H1 (cell line): ENCODE data around the gene DCP1B. TPM values are rescaled to one million over a fixed set of nuclear protein-coding genes. Genes with fewer than 3 reads are reported as not detected.
A peak's percentile ranks its signal among the peaks of the same experiment; 100 is the strongest.

Source experiments
- CTCF ChIA-PET: fragments of 300-600 bp; sonication (Branson Sonifier 250); formaldehyde crosslinking; loops from one replicate; lab custom pipeline; 2021; ENCODE audit not compliant: partially characterized antibody; lab: Charles Lee
- POLR2A ChIA-PET: fragments of 300-600 bp; sonication (Branson Sonifier 250); formaldehyde crosslinking; loops from one replicate; lab custom pipeline; 2021; ENCODE audit warnings: inconsistent platforms; ENCODE audit not compliant: partially characterized antibody; lab: Charles Lee
- DNase-seq, 2 experiments: peaks; one replicate each; pipeline versions ENCODE4 v3.0.0 to v3.0.0-alpha.2; 2010 to 2022; ENCODE audit warnings: low spot score in 2 of 2, low read depth in 1 of 2, mixed read lengths in 1 of 2
- FAIRE-seq: peaks from 2 replicates; lab custom pipeline; 2011; peaks lifted over from hg19 to GRCh38; lab: Jason Lieb, UNC
- H2AFZ ChIP-seq: 2 replicates; pipeline ENCODE4 v1.8.1; 2012; ENCODE audit warnings: low read length, inconsistent platforms
- H2AK5ac ChIP-seq: 2 replicates; pipeline ENCODE4 v1.6.1; 2013; ENCODE audit warnings: low read depth, low read length
- H2BK120ac ChIP-seq: replicated peaks from 2 replicates; pipeline ENCODE3; 2013; ENCODE audit warnings: low read depth, low read length, inconsistent platforms
- H2BK12ac ChIP-seq: 2 replicates; pipeline ENCODE4 v1.6.1; 2013; ENCODE audit warnings: low read depth, low read length
- H2BK15ac ChIP-seq: 2 replicates; pipeline ENCODE4 v1.6.1; 2013; ENCODE audit warnings: low read length
- H2BK20ac ChIP-seq: 2 replicates; pipeline ENCODE4 v1.6.1; 2013; ENCODE audit warnings: low read length
- H2BK5ac ChIP-seq: 2 replicates; pipeline ENCODE4 v1.6.1; 2013; ENCODE audit warnings: low read depth, low read length
- H3K14ac ChIP-seq: 2 replicates; pipeline ENCODE4 v1.6.1; 2013; ENCODE audit warnings: inconsistent platforms; ENCODE audit not compliant: insufficient read length
- H3K18ac ChIP-seq: 2 replicates; pipeline ENCODE4 v1.6.1; 2013; ENCODE audit warnings: low read length; ENCODE audit errors: extremely low read depth
- H3K23ac ChIP-seq: 2 replicates; pipeline ENCODE4 v1.6.1; 2013; ENCODE audit warnings: inconsistent platforms; ENCODE audit not compliant: insufficient read length
- H3K23me2 ChIP-seq: 2 replicates; pipeline ENCODE4 v1.6.1; 2013; ENCODE audit warnings: low read depth, low read length
- H3K27ac ChIP-seq: 2 replicates; pipeline ENCODE4 v1.6.1; 2011; ENCODE audit warnings: low read depth, low read length, inconsistent platforms
- H3K27me3 ChIP-seq, 4 experiments: replicated peaks in 1 of 4; 1 replicate in 1 of 4; 2 replicates in 3 of 4; pipeline versions ENCODE4 v1.6.1 to v1.8.1; 2011 to 2013; ENCODE audit warnings: low read length in 3 of 4, mild to moderate bottlenecking in 3 of 4, inconsistent platforms in 2 of 4, mixed read lengths in 2 of 4, moderate library complexity in 1 of 4; ENCODE audit not compliant: control insufficient read depth in 3 of 4, insufficient read depth in 3 of 4; ENCODE audit errors: extremely low read depth in 1 of 4
- H3K36me3 ChIP-seq, 4 experiments: 2 replicates each; pipeline versions ENCODE4 v1.6.1 to v1.8.1; 2011 to 2013; ENCODE audit warnings: mild to moderate bottlenecking in 4 of 4, low read length in 3 of 4, moderate library complexity in 2 of 4, control low read depth in 1 of 4, inconsistent platforms in 1 of 4; ENCODE audit not compliant: insufficient read depth in 4 of 4, control insufficient read depth in 2 of 4
- H3K4ac ChIP-seq: replicated peaks from 2 replicates; pipeline ENCODE3; 2013; ENCODE audit warnings: low read length, low read depth, mixed read lengths, inconsistent platforms; ENCODE audit not compliant: insufficient read length
- H3K4me1 ChIP-seq, 4 experiments: replicated peaks in 1 of 4; 1 replicate in 1 of 4; 2 replicates in 3 of 4; pipeline versions ENCODE4 v1.6.1 to v1.8.1; 2011 to 2013; ENCODE audit warnings: low read length in 3 of 4, inconsistent platforms in 2 of 4, mixed read lengths in 1 of 4; ENCODE audit not compliant: insufficient read depth in 4 of 4, control insufficient read depth in 3 of 4
- H3K4me2 ChIP-seq, 2 experiments: 2 replicates each; pipeline versions ENCODE4 v1.6.1 to v1.8.1; 2011 to 2013; ENCODE audit warnings: low read depth in 2 of 2, low read length in 2 of 2, control low read depth in 1 of 2, inconsistent platforms in 1 of 2, mild to moderate bottlenecking in 1 of 2; ENCODE audit not compliant: insufficient read depth in 1 of 2
- H3K4me3 ChIP-seq, 4 experiments: fragments of 200-600, 300-600 bp in 1 of 4; sonication (generic), shearing (Covaris generic), sonication (Bioruptor Twin) in 1 of 4; 2 replicates each; pipeline versions ENCODE4 v1.5.1 to v1.8.1; 2011 to 2016; ENCODE audit warnings: low read length in 4 of 4, low read depth in 3 of 4, control low read depth in 2 of 4, inconsistent platforms in 2 of 4, mild to moderate bottlenecking in 2 of 4, mixed read lengths in 1 of 4, moderate library complexity in 1 of 4; ENCODE audit not compliant: insufficient read depth in 2 of 4; ENCODE audit errors: extremely low read depth in 1 of 4
- H3K56ac ChIP-seq: replicated peaks from 2 replicates; pipeline ENCODE3; 2013; ENCODE audit warnings: low read depth, mild to moderate bottlenecking, mixed read lengths, low read length, inconsistent platforms; ENCODE audit not compliant: insufficient read length
- H3K79me1 ChIP-seq: 2 replicates; pipeline ENCODE4 v1.6.1; 2013; ENCODE audit warnings: low read depth, low read length, control low read depth
- H3K79me2 ChIP-seq, 2 experiments: 2 replicates each; pipeline versions ENCODE4 v1.6.1 to v1.8.1; 2012 to 2013; ENCODE audit warnings: low read length in 2 of 2, mild to moderate bottlenecking in 2 of 2, inconsistent platforms in 1 of 2; ENCODE audit not compliant: insufficient read depth in 2 of 2, control insufficient read depth in 1 of 2
- H3K9ac ChIP-seq, 4 experiments: replicated peaks in 1 of 4; 1 replicate in 1 of 4; 2 replicates in 3 of 4; pipeline versions ENCODE4 v1.6.1 to v1.8.1; 2011 to 2013; ENCODE audit warnings: low read depth in 3 of 4, low read length in 3 of 4, control low read depth in 2 of 4, mild to moderate bottlenecking in 2 of 4, moderate library complexity in 2 of 4, inconsistent platforms in 1 of 4; ENCODE audit errors: extremely low read depth in 1 of 4
- H3K9me3 ChIP-seq, 2 experiments: 2 replicates each; pipeline versions ENCODE4 v1.6.1 to v1.8.1; 2012 to 2013; ENCODE audit warnings: mild to moderate bottlenecking in 2 of 2, moderate library complexity in 2 of 2, control low read depth in 1 of 2, inconsistent platforms in 1 of 2, low read depth in 1 of 2, low read length in 1 of 2, mixed read lengths in 1 of 2; ENCODE audit not compliant: insufficient read depth in 2 of 2
- H4K20me1 ChIP-seq, 2 experiments: replicated peaks in 1 of 2; 2 replicates each; pipeline versions ENCODE3 to v1.8.1; 2011 to 2013; ENCODE audit warnings: inconsistent platforms in 2 of 2, low read length in 2 of 2, mild to moderate bottlenecking in 1 of 2; ENCODE audit not compliant: insufficient read depth in 2 of 2, control insufficient read depth in 1 of 2
- H4K5ac ChIP-seq: 2 replicates; pipeline ENCODE4 v1.6.1; 2013; ENCODE audit warnings: low read length, low read depth, mixed read lengths, inconsistent platforms; ENCODE audit not compliant: insufficient read length
- H4K8ac ChIP-seq: 2 replicates; pipeline ENCODE4 v1.8.0; 2013; ENCODE audit warnings: mild to moderate bottlenecking, moderate library complexity, low read length, inconsistent platforms; ENCODE audit not compliant: insufficient read depth; ENCODE audit errors: extremely low read depth
- H4K91ac ChIP-seq: replicated peaks from 2 replicates; pipeline ENCODE3; 2013; ENCODE audit warnings: low read length, mixed read lengths, inconsistent platforms; ENCODE audit not compliant: insufficient read length
- CEBPB ChIP-seq: IDR thresholded peaks from 2 replicates; pipeline ENCODE4 v1.6.1; 2012; ENCODE audit warnings: low read depth, low read length
- CHD2 ChIP-seq: IDR thresholded peaks from 2 replicates; pipeline ENCODE4 v1.6.1; 2012; ENCODE audit warnings: low read length, improper control_type of control experiment
- WGBS, 2 experiments: shearing (Covaris generic) in 1 of 2; methylation state at CpG; one replicate each; pipeline versions ENCODE4 v1.1.6 to v1.1.7; 2013 to 2015; ENCODE audit warnings: low lambda C conversion rate in 2 of 2, mixed read lengths in 2 of 2, inconsistent platforms in 1 of 2, low coverage in 1 of 2, missing lambda C conversion rate in 1 of 2; ENCODE audit not compliant: insufficient replicate concordance in 2 of 2, insufficient coverage in 1 of 2, insufficient read length in 1 of 2; ENCODE audit errors: extremely low coverage in 1 of 2, missing lambda C conversion rate in 1 of 2; 5-methylcytosine and 5-hydroxymethylcytosine counted together
- polyA plus RNA-seq, 7 experiments: library from polyadenylated mRNA; depleted of rRNA in 3 of 7; stranded (reverse) in 5 of 7; unstranded in 2 of 7; fragments of >200 nt in 5 of 7; fragments of 200-250 nt in 2 of 7; gene quantifications; 1 replicate in 5 of 7; 2 replicates in 1 of 7; 4 replicates in 1 of 7; pipeline versions ENCODE4 v1.2.1 to v1.2.3, GENCODE V29; 2011 to 2013; ENCODE audit warnings: missing spikeins in 2 of 7, mixed read lengths in 2 of 7
- total RNA-seq: library from RNA; stranded (reverse); fragmentation: NEBNext Ultra II Directional; extraction: Animal tissue kit (Norgen Biotek cat#: 25700); gene quantifications from 2 replicates; pipeline ENCODE4 v1.2.1, GENCODE V29; 2021

Gene DCP1B
- total and polyA plus RNA-seq, 2 of the 8 experiments (the other 6 are each of a cell fraction or from before 2014, with no cell fraction given): 14.8 to 29.0 TPM

DNA sequence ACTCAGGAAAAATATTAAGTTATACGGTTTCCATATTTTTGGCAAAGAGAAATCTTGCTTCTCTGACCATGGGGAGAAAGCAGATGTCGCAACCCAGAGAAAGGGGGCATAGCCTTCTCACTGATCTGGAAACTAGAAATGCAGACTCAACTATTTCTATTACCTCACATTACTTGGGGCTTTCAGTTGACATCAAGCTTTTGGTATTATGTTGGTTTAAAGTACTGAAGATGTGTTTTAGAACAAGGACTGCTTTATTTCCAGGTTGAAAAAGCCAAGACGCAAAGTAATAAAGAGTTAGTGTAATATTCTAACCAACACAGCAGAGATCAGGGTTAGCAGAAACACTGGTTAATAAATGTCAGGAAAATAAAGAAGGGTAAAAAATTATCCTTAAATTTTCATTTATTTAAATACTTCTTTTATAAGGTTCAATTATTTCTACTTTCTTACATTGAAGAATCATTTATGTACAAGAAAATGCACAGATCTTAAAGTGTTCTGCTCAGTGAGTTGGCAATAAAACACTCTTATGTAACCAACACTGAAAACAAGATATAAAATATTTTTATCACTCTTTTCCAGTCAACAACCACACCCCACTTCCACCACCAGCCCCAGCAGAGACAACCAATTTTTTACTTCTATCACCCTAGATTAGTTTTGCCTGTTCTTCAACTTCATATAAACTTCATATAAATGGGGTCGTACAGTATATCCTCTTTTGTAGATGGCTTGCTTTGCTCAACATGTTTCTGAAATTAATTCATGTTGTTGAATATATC lies 26.0 kb downstream of the DCP1B start:
- Histone ChIP-seq H2BK120ac (no peak overlapping the region), H2BK5ac (no peak overlapping the region), H3K56ac (no peak overlapping the region), H2BK12ac (no peak overlapping the region), H3K23ac (no peak overlapping the region), H3K79me1 (no peaks in the 10 kb centered on the region), H2BK15ac (no peak overlapping the region), H4K8ac (no peak overlapping the region), H3K4me1 (peaks cover 0 to 5% (median 0%) of the 10 kb centered on the region in 4 experiments; a peak in 1 of 7 replicates), H3K4me3 (no peak overlapping the region), H3K4me2 (no peak overlapping the region), H4K20me1 (no peaks in the 10 kb centered on the region), H3K18ac (no peak overlapping the region), H3K27ac (no peak overlapping the region), H4K5ac (no peak overlapping the region), H3K14ac (no peak overlapping the region), H3K23me2 (no peaks in the 10 kb centered on the region; the same call in 1 of the 2 replicates), H3K27me3 (no peaks in the 10 kb centered on the region), H2AK5ac (no peak overlapping the region), H2BK20ac (no peak overlapping the region), H3K9ac (no peak overlapping the region), H4K91ac (no peak overlapping the region), H3K36me3 (no peaks in the 10 kb centered on the region), H3K9me3 (no peaks in the 10 kb centered on the region), H2AFZ (no peak overlapping the region), H3K4ac (no peak overlapping the region), H3K79me2 (no peaks in the 10 kb centered on the region)
- 93% methylated on average over 4 of the region's 4 CpGs; no CpG with 5 or more reads in 1 of the 2 experiments for WGBS, 2 experiments
- DNase-seq (no peak), FAIRE-seq (no peak)
- peak; percentile 44; the same call in 1 of the 2 replicates for TF ChIP-seq CEBPB
- TF ChIP-seq CHD2: no peak
- ChIA-PET CTCF (interaction anchor here (1.5 kb wide), 1 partner anchor 16 kb away, joined by 4 read pairs; no protein-coding TSS in a partner anchor), POLR2A (no interaction called here)
